PFSK-1 (cell line): ENCODE measurements around the gene GPRC5C.

Source experiments
- FOXP2 ChIP-seq: optimal IDR thresholded peaks from 2 replicates; pipeline ENCODE3; 2011; ENCODE audit warnings: borderline replicate concordance, control low read depth, inconsistent platforms; ENCODE audit not compliant: insufficient read depth; ENCODE audit errors: extremely low read length, extremely low read depth
- POLR2AphosphoS5 ChIP-seq: IDR thresholded peaks from 2 replicates; pipeline ENCODE4 v1.6.1; 2012; ENCODE audit warnings: low read depth, mild to moderate bottlenecking, control low read depth, low read length, moderate library complexity
- SIN3A ChIP-seq: IDR thresholded peaks from 2 replicates; pipeline ENCODE4 v1.6.1; 2012; ENCODE audit warnings: mild to moderate bottlenecking, low read length, moderate library complexity, borderline replicate concordance; ENCODE audit not compliant: insufficient read depth
- TAF1 ChIP-seq: IDR thresholded peaks from 2 replicates; pipeline ENCODE4 v1.6.1; 2012; ENCODE audit warnings: low read length, control low read depth, borderline replicate concordance; ENCODE audit not compliant: insufficient read depth
- TF ChIP-seq, protein P1 (sequence below), 2 experiments: IDR thresholded peaks; 2 replicates each; pipeline versions ENCODE4 v1.6.1 to v1.8.0; 2011 to 2012; ENCODE audit warnings: low read depth in 2 of 2, low read length in 2 of 2, control low read depth in 1 of 2, inconsistent platforms in 1 of 2, mild to moderate bottlenecking in 1 of 2, moderate library complexity in 1 of 2; ENCODE audit not compliant: insufficient read depth in 1 of 2

GPRC5C gene

DNA sequence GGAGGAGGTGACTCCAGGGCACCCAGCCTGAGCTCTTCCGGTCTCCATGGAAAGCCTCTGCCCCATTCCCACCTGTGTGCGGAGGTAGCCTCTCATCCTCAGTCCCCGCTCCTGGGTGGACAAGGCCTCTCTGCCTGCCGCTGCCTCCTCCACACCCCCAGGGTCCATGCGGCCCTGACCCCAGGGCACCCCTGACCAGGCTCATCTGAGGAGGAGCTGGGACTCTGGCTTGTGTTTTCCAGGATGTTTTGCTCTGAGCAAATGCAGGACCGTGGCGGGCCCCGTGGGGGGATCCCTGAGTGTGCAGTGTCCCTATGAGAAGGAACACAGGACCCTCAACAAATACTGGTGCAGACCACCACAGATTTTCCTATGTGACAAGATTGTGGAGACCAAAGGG is 41.4 kb downstream of the GPRC5C start:
- no peak for TF ChIP-seq SIN3A
- TF ChIP-seq POLR2AphosphoS5 = no peak
- TF ChIP-seq, protein P1, sequence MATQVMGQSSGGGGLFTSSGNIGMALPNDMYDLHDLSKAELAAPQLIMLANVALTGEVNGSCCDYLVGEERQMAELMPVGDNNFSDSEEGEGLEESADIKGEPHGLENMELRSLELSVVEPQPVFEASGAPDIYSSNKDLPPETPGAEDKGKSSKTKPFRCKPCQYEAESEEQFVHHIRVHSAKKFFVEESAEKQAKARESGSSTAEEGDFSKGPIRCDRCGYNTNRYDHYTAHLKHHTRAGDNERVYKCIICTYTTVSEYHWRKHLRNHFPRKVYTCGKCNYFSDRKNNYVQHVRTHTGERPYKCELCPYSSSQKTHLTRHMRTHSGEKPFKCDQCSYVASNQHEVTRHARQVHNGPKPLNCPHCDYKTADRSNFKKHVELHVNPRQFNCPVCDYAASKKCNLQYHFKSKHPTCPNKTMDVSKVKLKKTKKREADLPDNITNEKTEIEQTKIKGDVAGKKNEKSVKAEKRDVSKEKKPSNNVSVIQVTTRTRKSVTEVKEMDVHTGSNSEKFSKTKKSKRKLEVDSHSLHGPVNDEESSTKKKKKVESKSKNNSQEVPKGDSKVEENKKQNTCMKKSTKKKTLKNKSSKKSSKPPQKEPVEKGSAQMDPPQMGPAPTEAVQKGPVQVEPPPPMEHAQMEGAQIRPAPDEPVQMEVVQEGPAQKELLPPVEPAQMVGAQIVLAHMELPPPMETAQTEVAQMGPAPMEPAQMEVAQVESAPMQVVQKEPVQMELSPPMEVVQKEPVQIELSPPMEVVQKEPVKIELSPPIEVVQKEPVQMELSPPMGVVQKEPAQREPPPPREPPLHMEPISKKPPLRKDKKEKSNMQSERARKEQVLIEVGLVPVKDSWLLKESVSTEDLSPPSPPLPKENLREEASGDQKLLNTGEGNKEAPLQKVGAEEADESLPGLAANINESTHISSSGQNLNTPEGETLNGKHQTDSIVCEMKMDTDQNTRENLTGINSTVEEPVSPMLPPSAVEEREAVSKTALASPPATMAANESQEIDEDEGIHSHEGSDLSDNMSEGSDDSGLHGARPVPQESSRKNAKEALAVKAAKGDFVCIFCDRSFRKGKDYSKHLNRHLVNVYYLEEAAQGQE (IDR thresholded peaks at IDR 0.05; ENCODE audit: insufficient read depth in 1 of 2, low read depth in 2 of 2, low read length in 2 of 2) = no peak
- no peak for TF ChIP-seq TAF1
- no peak for TF ChIP-seq FOXP2

DNA sequence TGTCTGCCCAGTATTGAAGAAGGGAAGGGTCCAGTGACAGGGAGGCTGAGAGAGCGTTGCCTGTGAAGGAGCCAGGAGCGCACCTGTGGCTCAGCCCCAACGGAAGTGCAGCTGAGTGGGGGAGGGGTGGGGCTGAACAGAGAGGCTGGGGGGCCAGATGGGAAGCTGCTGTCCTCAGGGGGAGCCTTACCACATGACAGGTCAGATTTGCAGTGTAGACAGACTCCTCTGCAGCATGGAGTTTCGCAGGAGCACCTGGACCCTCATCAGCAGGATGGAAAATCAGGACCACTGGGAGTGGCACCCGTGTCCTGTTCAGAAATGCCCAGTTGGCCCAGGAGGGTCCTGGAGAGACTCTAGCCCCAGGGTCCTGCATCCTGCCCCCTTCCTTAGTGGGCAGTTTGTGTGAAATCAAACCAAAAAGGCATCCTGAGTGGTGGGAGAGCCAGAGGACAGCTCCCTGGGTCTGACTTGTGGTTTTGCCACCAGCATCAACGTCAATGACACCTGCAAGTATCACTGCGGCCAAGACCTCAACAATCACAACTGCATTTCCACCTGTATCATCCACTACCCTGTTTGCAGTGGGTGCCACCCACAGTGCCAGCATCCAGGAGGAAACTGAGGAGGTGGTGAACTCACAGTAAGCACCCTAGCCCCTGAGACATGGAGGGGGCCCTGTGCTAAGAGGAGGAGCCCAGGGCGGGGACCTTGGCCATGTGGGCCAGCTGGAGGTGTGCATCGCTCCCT is 42.3 kb downstream of the GPRC5C start:
- no peak for TF ChIP-seq SIN3A
- TF ChIP-seq POLR2AphosphoS5 = no peak
- no peak for TF ChIP-seq TAF1
- no peak for TF ChIP-seq FOXP2
- TF ChIP-seq, protein P1 (IDR thresholded peaks at IDR 0.05; ENCODE audit: insufficient read depth in 1 of 2, low read depth in 2 of 2, low read length in 2 of 2) = no peak

DNA sequence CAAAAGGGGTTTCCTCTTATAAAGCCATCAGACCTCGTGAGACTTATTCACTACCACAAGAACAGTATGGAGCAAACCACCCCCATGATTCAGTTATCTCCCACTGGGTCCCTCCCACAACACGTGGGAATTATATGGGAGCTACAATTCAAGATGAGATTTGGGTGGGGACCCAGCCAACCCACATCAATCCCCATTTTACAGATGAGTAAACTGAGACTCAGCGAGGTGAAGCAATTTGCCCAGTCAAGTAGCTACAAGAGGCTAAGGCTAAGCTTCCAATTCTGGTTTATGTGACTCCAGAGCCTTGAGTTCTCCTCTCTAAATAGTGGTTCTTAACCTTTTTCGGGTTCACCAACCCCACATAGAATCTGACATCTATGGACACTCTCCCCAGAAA is 43.3 kb downstream of the GPRC5C start:
- TF ChIP-seq FOXP2 (no peak), TAF1 (no peak), SIN3A (no peak), POLR2AphosphoS5 (no peak)
- TF ChIP-seq, protein P1 (IDR thresholded peaks at IDR 0.05; ENCODE audit: insufficient read depth in 1 of 2, low read depth in 2 of 2, low read length in 2 of 2) = no peak

DNA sequence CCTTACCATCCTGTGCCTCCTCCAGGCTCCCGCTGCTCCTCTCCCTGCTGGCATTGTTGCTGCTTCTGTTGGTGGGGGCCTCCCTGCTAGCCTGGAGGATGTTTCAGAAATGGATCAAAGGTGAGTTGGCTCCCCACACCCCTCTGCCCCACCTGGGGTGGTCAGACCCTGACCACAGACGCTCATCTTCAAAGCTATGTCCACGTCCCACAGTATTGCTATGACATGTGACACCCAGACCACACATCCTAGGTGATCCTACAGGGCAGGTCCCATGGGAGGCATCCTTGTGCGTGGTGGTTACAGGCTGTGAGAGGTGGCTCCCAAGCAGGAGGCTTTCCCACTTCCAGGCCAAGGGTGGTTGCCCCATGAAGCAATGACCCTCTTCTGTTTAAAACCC is 45.5 kb downstream of the GPRC5C start:
- TF ChIP-seq, protein P1 (IDR thresholded peaks at IDR 0.05; ENCODE audit: insufficient read depth in 1 of 2, low read depth in 2 of 2, low read length in 2 of 2) = no peak
- no peak for TF ChIP-seq TAF1
- TF ChIP-seq FOXP2 = no peak
- no peak for TF ChIP-seq SIN3A
- TF ChIP-seq POLR2AphosphoS5 = no peak

DNA sequence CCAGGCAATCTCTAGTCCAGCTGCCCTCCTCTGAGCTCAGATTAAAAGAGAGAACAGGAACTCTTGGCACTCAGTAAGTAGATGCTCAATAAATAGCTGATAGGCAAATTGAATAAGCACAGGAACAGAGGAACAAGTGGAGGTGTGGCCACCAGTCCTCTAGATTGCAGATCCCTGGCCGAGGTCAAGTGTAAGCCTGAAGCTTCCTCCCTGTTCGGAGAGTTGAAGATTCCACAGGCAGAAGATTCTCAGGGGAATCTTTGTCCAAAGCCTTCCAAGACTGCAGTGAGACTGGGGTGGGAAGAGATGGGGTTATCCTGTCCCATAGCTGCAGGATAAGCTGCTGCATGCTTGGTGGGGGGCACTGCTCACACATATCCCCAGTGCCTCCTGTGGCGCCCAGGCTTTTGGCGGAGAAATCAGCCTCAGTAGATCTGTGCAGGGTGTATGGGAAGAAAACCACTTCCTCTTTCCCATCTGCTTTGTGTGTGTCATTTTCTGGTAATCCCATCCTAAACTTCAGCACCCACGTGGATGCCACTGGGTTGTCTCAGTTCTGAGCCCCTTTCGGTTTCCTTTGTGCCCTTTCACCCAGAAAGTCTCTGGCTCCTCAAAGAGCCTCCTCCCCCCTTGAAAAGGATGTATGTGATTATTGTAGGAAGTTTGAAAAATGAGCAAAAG is 46.7 kb downstream of the GPRC5C start:
- TF ChIP-seq SIN3A (no peak), TAF1 (no peak), FOXP2 (no peak), POLR2AphosphoS5 (no peak)
- TF ChIP-seq, protein P1 (IDR thresholded peaks at IDR 0.05; ENCODE audit: insufficient read depth in 1 of 2, low read depth in 2 of 2, low read length in 2 of 2) = no peak
